Germinal center (tissue), 1 donor: ENCODE results near the gene YIPF6.
"Not testable (repeated sequence)": the region's sequence is repeated elsewhere in the genome, so short reads cannot be mapped to it uniquely, and the experiment has no call there.

Experiments used
- DNase-seq: peaks from one replicate; pipeline ENCODE4 v3.0.0; 2012; ENCODE audit warnings: mixed read lengths, low spot score

YIPF6 gene, protein sequence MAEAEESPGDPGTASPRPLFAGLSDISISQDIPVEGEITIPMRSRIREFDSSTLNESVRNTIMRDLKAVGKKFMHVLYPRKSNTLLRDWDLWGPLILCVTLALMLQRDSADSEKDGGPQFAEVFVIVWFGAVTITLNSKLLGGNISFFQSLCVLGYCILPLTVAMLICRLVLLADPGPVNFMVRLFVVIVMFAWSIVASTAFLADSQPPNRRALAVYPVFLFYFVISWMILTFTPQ

DNA sequence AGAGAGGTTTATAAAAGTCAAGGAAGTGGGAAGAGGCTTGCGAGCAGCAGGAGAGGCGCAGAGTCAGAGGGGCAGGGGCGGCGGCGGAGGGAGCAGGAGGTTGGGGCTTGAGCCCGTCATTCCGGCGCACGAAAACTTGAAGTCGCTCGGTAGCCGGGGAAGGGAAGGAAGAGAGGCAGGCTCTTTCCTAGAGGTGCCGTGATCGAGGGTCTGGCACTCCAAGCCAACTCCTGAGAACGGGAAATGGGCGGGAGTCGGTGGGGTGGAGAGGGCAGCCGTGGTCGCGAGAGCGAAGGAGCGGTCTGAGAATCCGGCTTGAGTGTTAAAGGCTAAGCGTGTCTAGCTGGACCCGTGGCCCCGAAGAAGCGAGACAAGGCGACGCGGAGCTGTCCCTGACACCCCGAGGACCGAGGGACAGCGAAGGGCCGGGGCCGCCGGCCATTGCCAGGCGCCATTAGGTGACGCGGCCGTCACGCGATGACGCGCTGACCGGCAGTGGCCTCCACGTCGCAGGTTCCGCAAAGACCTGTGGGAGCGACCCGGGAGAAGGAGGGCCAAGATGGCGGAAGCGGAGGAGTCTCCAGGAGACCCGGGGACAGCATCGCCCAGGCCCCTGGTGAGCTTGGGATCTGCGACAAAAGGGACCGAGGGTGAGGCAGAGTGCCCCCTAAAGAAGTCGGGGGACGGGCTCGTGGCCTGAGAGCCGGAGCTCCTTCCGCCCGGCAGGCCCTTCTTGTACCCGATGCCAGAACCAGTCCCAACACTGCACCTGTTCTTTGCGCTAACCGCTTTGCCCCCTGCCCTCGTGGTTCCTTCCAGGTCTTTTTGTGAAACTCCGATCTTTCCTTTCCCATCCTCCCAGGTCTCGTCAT lies at the start of gene YIPF6:
Gene YIPF6, plus strand, starts transcription at position 544 of the 872 bp plus-strand sequence. Its CDS starts 16 bp downstream, at position 560.
- peak; percentile 50 for DNase-seq

DNA sequence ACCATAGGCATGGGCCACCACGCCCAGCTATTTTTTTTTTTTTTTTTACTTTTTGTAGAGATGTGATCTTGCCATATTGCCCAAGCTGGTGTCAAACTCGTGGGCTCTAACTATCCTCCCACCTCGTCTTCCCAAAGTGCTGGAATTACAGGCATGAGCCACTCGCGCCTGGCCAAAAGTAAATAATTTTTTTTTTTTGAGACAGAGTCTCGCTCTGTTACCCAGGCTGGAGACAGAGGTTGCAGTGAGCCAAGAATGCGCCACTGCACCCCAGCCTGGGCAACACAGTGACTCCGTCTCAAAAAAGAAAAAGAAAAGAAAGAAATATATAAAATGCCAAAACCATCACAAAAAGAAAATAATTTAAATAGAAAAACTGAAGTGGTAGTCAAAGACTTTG lies 47.1 kb upstream of the YIPF6 start:
- no peak for DNase-seq

DNA sequence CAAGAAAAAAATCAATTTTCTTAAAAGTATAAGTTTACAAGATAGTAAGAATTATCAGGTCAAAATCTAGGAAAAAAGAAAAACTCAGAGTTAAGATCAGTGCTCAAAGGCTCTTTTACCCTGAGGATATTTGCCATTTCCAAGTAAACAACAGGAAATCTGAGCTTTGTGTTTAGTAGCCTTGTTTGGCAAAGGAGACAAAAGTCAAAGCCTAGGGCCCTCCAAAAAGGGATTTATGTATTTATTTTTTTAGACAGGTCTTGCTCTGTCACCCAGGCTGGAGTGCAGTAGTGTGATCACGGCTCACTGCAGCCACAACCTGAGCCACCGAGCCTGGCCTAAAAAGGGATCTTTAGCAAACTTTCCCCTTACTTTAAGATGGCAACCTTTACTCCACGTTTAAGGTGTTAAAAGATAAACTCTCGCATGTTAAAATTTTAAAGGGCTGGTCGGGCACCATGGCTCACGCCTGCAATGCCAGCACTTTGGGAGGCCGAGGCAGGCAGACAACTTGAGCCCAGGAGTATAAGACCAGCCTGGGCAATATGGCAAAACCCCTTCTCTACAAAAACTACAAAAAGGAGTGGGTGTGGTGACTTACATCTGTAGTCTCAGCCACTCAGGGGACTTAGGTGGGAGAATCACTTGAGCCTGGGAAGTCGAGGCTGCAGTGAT lies 44.2 kb upstream of the YIPF6 start:
- no peak for DNase-seq

DNA sequence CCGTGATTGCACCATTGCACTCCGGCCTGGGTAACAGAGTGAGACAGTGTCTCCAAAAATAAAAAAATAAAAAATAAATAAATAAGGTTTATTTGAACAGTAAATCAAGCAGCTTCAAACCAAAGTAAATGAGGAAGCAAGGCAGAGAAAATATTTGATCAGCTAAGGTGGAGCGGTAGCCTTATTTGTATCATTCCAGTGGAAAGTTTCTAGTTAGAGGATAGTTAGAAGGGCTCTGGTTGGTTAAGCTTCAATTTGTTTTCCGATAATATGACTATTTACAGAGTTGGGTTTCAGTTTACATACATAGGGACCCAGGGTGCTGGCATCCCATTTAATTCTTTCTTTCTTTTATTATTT lies 43.7 kb upstream of the YIPF6 start:
- no peak for DNase-seq

DNA sequence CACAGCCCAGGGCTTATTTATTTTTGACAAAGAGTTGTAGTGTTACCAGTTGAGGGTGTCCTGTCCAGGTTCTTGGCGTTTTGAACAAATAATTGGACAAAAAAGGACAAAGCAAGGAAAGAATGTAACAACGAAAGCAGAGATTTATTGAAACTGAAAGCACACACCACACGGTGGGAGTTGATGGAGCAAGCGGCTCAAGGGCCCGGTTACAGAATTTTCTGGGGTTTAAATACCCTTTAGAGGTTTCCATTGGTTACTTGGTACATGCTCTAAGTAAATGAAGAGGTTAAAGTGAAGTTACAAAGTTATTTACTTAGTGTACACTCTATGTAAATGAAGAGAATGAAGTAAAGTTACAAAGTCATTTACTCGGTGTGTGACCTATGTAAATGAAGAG lies 37.8 kb upstream of the YIPF6 start:
- DNase-seq, result no peak

DNA sequence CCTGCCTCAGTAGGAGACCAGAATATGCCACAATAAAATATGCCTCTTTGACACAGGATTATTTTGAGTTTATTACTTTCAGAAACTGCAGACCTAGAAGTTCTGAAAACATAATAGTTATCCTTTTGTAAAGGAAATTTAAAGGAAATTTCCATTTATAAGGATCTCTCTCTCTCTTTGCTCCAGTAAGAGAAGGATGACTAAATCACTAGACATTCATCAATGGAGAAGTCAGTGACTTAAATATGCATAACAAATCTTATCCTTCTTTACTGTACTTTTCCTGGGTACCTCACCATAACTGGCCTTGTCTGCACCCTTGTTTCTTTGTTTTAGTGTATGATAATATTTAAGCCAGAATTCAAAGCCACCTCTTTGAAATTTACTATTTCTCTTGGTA lies 37.3 kb upstream of the YIPF6 start:
- no peak for DNase-seq

DNA sequence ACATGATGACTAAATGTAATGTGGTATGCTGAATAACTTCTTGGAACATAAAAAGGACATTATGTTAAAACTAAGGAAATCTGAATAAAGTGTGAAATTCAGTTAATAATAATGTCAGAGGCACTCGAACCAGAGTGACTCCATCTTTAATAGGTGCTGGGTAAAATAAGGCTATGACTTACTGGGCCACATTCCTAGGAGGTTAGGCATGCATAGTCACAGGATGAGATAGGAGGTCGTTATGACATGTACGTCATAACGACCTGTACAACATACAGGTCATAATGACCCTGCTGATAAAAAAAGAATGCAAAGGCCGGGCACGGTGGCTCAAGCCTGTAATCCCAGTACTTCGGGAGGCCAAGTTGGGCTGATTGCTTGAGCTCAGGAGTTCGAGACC lies 36.7 kb upstream of the YIPF6 start:
- no peak for DNase-seq

DNA sequence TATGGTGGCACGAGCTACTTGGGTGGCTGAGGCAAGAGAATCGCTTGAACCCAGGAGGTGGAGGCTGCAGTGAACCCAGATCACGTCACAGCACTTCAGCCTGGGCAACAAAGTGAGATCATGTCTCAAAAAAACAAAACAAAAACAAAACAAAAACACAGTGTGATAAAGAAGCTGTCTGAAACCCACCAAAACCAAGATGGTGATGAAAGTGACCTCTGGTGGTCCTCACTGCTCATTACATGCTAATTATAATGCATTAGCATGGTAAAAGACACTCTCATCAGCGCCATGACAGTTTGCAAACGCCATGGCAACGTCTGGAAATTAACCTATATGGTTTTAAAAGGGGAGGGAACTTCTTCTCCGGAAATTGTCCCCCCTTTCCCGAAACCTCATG lies 36.2 kb upstream of the YIPF6 start:
- DNase-seq, result no peak

DNA sequence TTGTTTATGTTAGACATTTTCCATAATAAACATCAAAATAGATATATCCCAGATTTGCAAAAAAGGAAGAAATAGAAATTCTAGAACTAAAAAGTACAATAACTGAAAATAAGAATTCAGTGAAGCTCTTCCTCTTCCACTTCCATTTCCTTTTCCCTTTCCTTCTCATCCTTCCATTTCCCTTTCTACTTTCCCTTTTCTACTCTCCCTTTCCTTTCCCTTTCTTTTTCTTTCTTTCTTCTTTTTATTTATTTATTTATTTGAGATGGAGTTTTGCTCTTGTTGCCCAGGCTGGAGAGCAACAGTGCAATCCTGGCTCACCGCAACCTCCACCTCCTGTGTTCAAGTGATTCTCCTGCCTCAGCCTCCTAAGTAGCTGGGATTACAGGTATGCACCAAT lies 35.0 kb upstream of the YIPF6 start:
- no peak for DNase-seq

DNA sequence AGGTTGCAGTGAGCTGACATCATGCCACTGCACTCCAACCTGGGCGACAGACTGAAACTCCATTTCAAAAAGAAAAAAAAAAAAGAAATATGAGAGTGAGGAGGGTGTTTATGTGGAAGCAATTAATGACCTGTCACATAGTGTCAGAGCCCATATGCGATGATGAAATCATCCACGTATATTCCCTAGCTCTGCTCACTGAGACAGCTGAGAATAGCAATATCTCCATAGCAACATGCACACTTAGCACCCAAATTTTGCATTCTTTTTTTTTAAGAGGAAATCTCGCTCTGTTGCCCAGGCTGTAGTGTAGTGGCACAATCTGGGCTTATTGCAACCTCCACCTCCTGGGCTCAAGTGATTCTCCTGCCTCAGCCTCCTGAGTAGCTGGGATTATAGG lies 34.1 kb upstream of the YIPF6 start:
- no peak for DNase-seq

DNA sequence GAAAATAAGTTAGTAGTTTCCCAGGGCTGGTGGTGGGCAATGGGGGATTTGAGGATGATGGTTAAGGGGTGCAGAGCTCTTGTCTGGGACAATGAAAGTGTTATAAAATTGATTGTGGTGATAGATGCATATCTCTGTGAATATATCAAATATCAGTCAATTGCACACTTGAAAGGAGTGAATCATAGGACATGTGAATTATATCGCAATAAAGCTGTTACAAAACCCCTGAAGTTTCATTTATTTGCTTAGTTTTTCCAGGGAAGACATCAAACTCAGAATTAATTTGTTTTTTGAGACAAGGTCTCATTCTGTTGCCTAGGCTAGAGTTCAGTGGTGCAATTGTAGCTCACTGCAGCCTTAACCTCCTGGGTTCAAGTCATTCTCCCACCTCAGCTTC lies 17.9 kb upstream of the YIPF6 start:
- no peak for DNase-seq

DNA sequence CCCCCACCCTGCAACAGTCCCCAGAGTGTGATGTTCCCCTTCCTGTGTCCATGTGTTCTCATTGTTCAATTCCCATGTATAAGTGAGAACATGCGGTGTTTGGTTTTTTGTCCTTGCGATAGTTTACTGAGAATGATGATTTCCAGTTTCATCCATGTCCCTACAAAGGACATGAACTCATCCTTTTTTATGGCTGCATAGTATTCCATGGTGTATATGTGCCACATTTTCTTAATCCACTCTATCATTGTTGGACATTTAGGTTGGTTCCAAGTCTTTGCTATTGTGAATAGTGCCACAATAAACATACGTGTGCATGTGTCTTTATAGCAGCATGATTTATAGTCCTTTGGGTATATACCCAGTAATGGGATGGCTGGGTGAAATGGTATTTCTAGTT lies 12.7 kb upstream of the YIPF6 start:
- DNase-seq, result not testable (repeated sequence)

DNA sequence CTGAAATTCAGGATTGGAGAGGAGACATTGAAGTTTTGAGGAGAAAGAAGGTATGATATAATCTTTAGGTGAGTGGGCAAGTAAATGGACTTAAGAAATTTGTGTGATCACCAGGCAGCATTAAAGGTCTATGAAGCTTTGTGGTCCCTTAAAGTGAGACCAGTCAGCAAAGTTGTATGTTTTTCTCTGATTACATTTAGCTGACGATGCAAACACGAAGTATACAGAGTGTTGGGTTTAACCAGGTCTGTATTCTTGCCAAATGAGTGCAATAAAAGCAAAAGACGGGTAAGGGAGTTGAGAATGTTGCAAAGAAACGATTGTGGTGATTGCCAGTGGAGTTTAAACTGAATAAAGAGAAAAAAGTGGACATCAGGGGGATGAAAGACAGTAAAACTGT lies 11.6 kb upstream of the YIPF6 start:
- no peak for DNase-seq

DNA sequence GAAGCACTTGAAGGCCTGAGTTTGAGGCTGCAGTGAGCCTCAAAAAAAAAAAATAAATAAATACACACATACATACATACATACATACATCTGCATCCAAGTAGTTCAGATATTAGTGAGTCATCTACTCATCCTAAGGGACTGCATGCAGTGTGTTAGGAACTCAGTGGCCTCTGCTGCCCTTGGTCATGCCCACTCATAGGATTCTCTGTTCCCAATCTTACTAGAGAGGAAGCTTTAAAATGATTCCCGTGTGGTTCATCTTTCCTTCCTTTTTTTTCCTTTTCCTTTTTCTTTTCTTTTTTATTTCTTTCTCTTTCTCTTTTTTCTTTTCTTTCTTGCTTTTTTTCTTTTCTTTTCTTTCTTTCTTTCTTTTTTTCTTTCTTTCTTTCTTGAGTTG lies 10.9 kb upstream of the YIPF6 start:
- DNase-seq, result no peak

DNA sequence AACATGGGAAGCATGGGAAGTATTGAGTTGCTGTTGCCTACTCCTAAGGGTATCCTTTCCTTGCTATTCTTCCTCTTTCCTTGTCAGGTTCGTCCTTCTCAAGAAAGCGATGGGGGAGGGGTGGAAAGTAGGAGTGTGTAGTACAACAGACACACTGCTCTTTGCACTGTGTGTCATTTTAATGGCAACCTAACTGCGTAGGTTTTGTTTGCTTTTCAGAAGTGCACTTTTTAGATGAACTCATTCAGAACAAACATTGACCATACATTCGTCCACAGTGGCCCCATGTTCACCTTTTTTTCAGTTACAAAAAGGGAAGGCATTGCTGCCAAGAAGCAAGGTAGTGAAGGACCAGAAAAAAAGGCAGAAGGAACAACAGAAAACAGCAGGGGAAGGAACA lies 10.2 kb upstream of the YIPF6 start:
- no peak for DNase-seq

DNA sequence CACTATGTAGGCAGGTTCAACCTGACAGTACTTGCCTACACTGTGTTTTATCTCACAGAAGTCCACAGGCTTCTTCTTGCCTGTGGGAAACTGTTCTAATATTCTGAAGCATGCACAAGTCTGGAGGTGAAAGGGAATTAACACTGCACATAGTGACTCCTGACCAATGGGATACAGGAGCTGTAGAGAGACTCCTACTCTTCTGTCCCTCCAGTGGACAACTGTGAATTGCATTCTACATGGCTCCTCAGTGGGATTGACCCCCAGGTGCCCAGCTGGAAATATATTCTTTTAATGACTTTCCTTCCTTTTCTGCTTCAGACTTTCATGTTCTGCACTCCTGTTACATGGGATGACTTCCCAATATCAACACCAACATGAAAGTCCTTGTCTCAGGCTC lies 8.2 kb upstream of the YIPF6 start:
- no peak for DNase-seq

DNA sequence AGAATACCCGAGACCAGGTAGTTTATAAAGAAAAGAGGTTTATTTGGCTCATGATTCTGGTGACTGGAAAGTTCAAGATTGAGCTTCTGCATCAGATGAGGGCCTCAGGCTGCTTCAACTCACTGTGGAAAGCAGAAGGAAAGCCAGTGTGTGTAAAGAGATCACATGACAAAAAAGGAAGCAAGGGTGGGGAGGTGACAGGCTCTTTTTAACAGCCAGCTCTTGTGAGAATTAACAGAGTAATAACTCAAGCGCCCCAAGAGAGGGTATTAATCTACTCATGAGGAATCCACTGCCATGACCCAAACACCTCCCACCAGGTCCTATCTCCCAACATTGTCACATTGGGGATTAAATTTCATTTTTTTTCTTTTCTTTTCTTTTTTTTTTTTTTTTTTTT lies 6.3 kb upstream of the YIPF6 start:
- no peak for DNase-seq

DNA sequence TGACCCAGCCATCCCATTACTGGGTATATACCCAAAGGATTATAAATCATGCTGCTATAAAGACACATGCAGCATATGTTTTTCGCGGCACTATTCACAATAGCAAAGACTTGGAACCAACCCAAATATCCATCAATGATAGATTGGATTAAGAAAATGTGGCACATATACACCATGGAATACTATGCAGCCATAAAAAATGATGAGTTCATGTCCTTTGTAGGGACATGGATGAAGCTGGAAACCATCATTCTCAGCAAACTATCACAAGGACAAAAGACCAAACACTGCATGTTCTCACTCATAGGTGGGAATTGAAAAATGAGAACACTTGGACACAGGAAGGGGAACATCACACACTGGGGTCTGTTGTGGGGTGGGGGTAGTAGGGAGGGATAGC lies 5.1 kb upstream of the YIPF6 start:
- not testable (repeated sequence) for DNase-seq

DNA sequence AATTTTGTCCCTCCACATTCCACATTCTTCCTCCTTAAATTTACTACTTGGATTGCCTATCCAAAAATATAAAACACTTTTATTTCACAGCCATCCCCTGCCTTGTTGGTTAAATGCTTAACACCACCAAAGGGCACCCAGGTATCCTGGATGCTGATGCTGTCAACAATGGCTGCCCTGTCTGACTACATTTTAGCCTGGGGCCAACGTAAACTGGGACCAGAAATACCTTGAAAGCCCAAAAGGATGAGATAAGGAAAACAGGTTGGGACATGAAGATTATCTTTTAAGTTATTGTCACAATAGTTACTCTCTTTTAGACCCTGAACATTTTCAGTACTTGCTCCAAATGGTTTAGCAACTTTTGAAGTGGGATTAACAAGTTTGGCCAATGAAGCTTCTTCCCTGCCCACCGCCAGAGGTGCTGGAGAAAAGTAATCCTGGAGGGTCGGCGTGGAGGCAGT lies 775 bp upstream of the YIPF6 start:
- DNase-seq, result no peak

DNA sequence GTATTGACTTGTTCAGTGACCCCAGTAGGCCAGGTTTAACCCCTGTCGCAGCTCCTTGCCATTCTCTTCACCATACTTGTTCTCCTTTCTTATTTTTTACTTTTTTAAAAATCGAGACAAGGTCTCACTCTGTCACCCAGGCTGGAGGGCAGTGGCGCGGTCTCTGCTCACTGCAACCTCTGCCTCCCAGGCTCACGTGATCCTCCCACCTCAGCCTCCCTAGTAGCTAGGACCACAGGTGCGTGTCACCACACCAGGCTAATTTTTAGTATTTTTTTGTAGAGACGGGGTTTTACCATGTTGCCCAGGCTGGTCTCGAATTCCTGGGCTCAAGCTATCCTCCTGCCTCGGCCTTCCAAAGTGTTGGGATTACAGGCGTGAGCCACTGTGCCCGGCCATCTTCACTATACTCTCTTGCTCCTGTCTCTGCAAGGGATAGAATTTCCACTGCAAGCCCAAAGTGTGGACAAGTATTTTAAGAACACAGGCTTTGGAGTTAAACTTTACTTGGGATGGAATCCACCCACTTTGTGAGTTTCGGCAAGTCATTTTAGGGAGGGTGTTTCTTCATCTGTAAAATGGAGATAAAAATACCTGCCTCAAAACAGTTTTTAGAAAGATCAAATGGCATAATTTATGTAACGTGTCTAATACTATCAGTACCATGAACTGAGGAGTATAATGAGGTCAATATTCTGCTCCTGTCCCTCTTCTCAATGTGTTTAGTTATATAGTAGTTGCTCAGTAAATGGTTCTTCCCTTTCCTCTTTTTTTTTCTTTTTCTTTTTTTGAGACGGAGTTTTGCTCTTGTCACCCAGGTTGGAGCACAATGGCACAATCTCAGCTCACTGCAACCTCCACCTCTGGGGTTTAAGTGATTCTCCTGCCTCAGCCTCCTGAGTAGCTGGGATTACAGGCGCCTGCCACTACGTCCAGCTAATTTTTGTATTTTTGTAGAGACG lies 973 bp downstream of the YIPF6 start:
- no peak for DNase-seq

DNA sequence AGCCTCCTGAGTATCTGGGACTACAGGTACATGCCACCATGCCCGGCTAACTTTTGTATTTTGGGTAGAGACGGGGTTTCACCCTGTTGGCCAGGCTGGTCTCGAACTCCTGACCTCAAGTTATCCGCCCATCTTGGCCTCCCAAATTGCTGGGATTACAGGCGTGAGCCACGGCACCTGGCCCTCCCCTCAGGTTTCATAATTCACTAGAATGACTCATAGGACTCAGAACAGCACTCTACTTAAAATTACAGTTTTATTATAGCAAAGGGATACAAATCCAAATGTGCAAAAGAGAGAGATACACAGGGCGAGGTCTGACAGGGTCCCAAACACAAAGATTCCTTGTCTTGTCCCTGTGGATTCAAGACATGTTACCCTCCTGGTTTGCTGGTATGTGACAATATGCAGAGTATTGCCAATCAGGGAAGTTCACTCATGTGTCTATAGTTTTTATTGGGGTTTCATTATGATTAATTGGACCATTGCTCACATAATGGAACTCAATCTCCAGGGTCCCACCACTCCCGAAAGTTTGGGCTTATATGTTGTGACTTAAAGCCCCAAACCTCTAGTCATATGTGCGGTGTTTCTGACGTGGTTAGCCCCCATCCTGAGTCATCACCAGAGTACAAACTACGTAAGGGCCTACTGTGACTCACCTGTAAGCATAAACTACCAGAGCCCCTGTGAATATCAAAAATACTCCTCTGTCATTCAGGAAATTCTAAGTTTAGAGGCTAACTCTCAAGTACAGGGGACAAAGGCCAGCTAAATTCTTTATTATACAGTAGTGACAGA lies 5.2 kb downstream of the YIPF6 start:
- no peak for DNase-seq
